Adrenal gland (tissue), 12 donors: ENCODE data around the gene NEUROG1. TPM values are rescaled to one million over a fixed set of nuclear protein-coding genes. Genes with fewer than 3 reads are reported as not detected.
"Not testable (repeated sequence)": the region's sequence is repeated elsewhere in the genome, so short reads cannot be mapped to it uniquely, and the experiment has no call there.

ENCODE experiments used
- DNase-seq, 7 donors: peaks; one replicate each; pipeline ENCODE4 v3.0.0-alpha.2; 2019 to 2020
- H3K27ac ChIP-seq, 5 donors: fragments of 200-600 bp; sonication (generic) in 4 of 5; 1 replicate in 3 of 5; 2 replicates in 2 of 5; pipeline versions ENCODE4 v1.5.1 to v1.8.0; 2016 to 2020; ENCODE audit warnings: mild to moderate bottlenecking in 1 of 5
- H3K27me3 ChIP-seq: fragments of 200-600 bp; 2 replicates; pipeline ENCODE4 v1.8.0; 2021
- H3K36me3 ChIP-seq, 2 donors: fragments of 200-600 bp; replicated peaks in 1 of 2; 1 replicate in 1 of 2; 2 replicates in 1 of 2; pipeline versions ENCODE4 v1.5.1 to v1.8.0; 2018 to 2022
- H3K4me1 ChIP-seq, 2 donors: fragments of 200-600 bp; replicated peaks in 1 of 2; 1 replicate in 1 of 2; 2 replicates in 1 of 2; pipeline versions ENCODE4 v1.5.1 to v1.8.0; 2018 to 2021
- H3K4me3 ChIP-seq, 4 donors: fragments of 200-600 bp; sonication (generic) in 3 of 4; one replicate each; pipeline ENCODE4 v1.5.1; 2016 to 2018
- H3K9me3 ChIP-seq, 3 donors: fragments of 200-600 bp; sonication (generic) in 1 of 3; replicated peaks in 1 of 3; 1 replicate in 2 of 3; 2 replicates in 1 of 3; pipeline versions ENCODE4 v1.5.1 to v1.8.0; 2016 to 2021
- POLR2A ChIP-seq, 2 donors: fragments of 450-650 bp; IDR thresholded peaks; one replicate each; pipeline ENCODE4 v1.6.1; 2017; ENCODE audit warnings: antibody characterized with exemption in 2 of 2, mild to moderate bottlenecking in 2 of 2, moderate library complexity in 1 of 2
- WGBS, 4 donors: extraction: QIAGEN DNeasy Blood & Tissue Kit in 2 of 4; methylation state at CpG; one replicate each; pipeline versions ENCODE4 v1.1.5 to v1.1.7; 2013 to 2017; 5-methylcytosine and 5-hydroxymethylcytosine counted together
- intact Hi-C, 2 donors: fragments of 100-400 bp; cut with DNase I; formaldehyde crosslinking; loops; one replicate each; pipeline versions ENCODE4 v1.14.1 to v1.15.0; 2022 to 2023
- polyA plus RNA-seq, 3 donors: library from polyadenylated mRNA; stranded (reverse); fragments of 200-250 nt in 2 of 3; fragments of 350-450 nt in 1 of 3; fragmentation: Illumina TruSeq in 1 of 3; extraction: RNeasy Lipid Tissue Mini Kit (QIAGEN cat#74804) in 1 of 3; gene quantifications; one replicate each; pipeline ENCODE4 v1.2.3, GENCODE V29; 2013 to 2014
- total RNA-seq, 9 donors: library from RNA; depleted of rRNA in 4 of 9; stranded (reverse); fragments of >200 nt in 4 of 9; fragments of 120-200 nt in 1 of 9; fragmentation: NEBNext Ultra II Directional in 1 of 9; extraction: Animal tissue kit (Norgen Biotek cat#: 25700) in 1 of 9; gene quantifications; one replicate each; pipeline versions ENCODE4 v1.1.0 to v1.2.4, GENCODE V29; 2013 to 2023
- TF ChIP-seq, protein P1 (sequence below), 6 experiments: fragments of 450-650 bp in 4 of 6; fragments of 200-600 bp in 2 of 6; sonication (generic) in 1 of 6; IDR thresholded peaks; 1 replicate in 5 of 6; 2 replicates in 1 of 6; pipeline versions ENCODE4 v1.5.1 to v1.8.0; 2016 to 2021; ENCODE audit warnings: antibody characterized with exemption in 6 of 6, mild to moderate bottlenecking in 2 of 6, moderate library complexity in 1 of 6
- donor health status: healthy with polysubstance abuse.
- donor health status: Bipolar disorder and iron deficiency.
- donor health status: DM: yes; HTN: yes; CAD: no.
- donor health status: DM: no; HTN: no; CAD: no.
- donor health status: DM: no; HTN: no; CAD: no.
- donor health status: DM: yes; HTN: yes; CAD: no.

The NEUROG1 gene
- total and polyA plus RNA-seq, 12 donors: not detected

GRCh38 chr5:135497971-135498636 lies 37.7 kb downstream of the NEUROG1 start:
- Histone ChIP-seq H3K36me3 (no peaks in the 10 kb centered on the region), H3K4me3 (no peak overlapping the region), H3K27me3 (no peaks in the 10 kb centered on the region), H3K27ac (no peak overlapping the region), H3K4me1 (no peaks in the 10 kb centered on the region), H3K9me3 (no peaks in the 10 kb centered on the region)
- peak in 1 of 7 donors; percentile 35 for DNase-seq
- TF ChIP-seq, protein P1, sequence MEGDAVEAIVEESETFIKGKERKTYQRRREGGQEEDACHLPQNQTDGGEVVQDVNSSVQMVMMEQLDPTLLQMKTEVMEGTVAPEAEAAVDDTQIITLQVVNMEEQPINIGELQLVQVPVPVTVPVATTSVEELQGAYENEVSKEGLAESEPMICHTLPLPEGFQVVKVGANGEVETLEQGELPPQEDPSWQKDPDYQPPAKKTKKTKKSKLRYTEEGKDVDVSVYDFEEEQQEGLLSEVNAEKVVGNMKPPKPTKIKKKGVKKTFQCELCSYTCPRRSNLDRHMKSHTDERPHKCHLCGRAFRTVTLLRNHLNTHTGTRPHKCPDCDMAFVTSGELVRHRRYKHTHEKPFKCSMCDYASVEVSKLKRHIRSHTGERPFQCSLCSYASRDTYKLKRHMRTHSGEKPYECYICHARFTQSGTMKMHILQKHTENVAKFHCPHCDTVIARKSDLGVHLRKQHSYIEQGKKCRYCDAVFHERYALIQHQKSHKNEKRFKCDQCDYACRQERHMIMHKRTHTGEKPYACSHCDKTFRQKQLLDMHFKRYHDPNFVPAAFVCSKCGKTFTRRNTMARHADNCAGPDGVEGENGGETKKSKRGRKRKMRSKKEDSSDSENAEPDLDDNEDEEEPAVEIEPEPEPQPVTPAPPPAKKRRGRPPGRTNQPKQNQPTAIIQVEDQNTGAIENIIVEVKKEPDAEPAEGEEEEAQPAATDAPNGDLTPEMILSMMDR (IDR thresholded peaks at IDR 0.05): no peak
- no peak for TF ChIP-seq POLR2A (IDR thresholded peaks at IDR 0.05)
- intact Hi-C loops: no loop called here
- 57 to 67% (median 62%) methylated on average over 7 to 8 of the region's 8 CpGs for WGBS, 4 donors

DNA sequence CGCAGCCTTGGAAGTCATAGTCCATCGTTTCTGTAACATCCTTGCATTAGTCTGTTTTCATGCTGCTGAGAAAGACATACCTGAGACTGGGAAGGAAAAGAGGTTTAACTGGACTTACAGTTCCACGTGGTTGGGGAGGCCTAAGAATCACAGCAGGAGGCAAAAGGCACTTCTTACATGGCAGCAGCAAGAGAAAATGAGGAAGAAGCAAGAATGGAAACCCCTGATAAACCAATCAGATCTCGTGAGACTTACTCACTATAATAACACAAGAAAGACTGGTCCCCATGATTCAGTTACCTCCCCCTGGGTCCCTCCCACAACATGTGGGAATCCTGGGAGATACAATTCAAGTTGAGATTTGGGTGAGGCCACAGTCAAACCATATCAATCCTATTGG lies 40.2 kb downstream of the NEUROG1 start:
- H3K36me3 ChIP-seq, H3K9me3 ChIP-seq, H3K4me3 ChIP-seq, H3K27ac ChIP-seq, H3K4me1 ChIP-seq, intact Hi-C loops: not testable (repeated sequence)
- DNase-seq: peak in 1 of 7 donors; percentile 6
- WGBS, 4 donors: 71 to 81% (median 79%) methylated on average over 4 of the region's 4 CpGs
- H3K27me3 ChIP-seq: peaks cover 16% of the 10 kb centered on the region

GRCh38 chr5:135494196-135494595 lies 41.6 kb downstream of the NEUROG1 start:
- peak overlapping the region in 3 of 5 donors; percentile 39 to 71 (median 61) for H3K27ac ChIP-seq
- peaks cover 30% of the 10 kb centered on the region for H3K27me3 ChIP-seq
- intact Hi-C loops: no loop called here
- DNase-seq: peak in 3 of 7 donors; percentile 32 to 39 (median 33)
- no peaks in the 10 kb centered on the region for H3K9me3 ChIP-seq
- H3K4me3 ChIP-seq: no peak overlapping the region
- TF ChIP-seq, protein P1 (IDR thresholded peaks at IDR 0.05): no peak
- no peak for TF ChIP-seq POLR2A (IDR thresholded peaks at IDR 0.05)
- peaks cover 0 to 4% of the 10 kb centered on the region in 2 donors for H3K4me1 ChIP-seq
- WGBS, 4 donors: 81 to 89% (median 84%) methylated on average over 5 of the region's 5 CpGs
- H3K36me3 ChIP-seq: no peaks in the 10 kb centered on the region

DNA sequence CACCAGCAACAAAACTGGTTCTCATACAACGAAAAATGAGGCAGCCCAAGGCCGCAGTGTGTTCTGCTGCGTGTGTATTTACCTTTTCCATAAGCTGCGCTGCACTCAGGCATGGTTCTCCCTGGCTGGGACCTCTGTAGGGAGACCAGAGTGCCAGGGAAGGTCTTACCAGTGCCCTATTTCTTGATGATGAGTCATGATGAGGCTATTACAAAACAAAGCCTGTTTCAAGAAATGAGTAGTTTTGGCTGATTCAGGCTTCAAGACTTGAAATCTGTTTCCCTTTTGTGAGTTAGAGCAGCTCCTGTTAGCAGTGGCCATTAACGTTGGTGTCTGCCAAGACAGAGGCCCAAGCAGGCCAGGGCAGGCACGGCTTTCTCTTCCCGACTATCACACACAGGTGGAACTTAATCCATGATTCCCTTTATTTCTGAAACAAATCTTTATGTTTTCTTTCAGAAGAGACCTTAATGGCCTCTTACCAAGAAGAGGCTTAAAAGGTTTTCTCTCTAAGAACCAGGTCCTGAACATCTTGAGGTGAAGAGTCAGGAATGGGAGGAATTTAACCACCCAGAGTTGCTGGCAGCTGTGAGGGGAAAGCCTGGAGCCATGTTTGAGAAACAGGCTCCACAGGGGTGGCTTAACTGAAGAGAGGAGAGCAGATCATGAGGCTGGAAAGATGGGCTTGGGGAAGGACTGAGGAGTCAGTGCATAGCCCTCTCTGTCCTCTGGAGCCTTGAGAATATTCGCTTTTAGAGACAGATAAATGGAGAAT lies 42.2 kb downstream of the NEUROG1 start:
- DNase-seq: peak in 6 of 7 donors; percentile 28 to 57 (median 52)
- TF ChIP-seq, protein P1 (IDR thresholded peaks at IDR 0.05): no peak
- TF ChIP-seq POLR2A (IDR thresholded peaks at IDR 0.05): no peak

More for the DNA sequence above, 42.2 kb downstream of the NEUROG1 start:
- no peaks in the 10 kb centered on the region for H3K36me3 ChIP-seq
- peaks cover 0 to 10% of the 10 kb centered on the region in 2 donors for H3K4me1 ChIP-seq
- no peaks in the 10 kb centered on the region for H3K9me3 ChIP-seq
- intact Hi-C loops: no loop called here
- H3K27me3 ChIP-seq: peaks cover 36% of the 10 kb centered on the region
- H3K4me3 ChIP-seq: no peak overlapping the region
- H3K27ac ChIP-seq: peak overlapping the region in 3 of 5 donors; percentile 39 to 71 (median 61)
- 58 to 68% (median 64%) methylated on average over 8 of the region's 8 CpGs for WGBS, 4 donors
